HG03060 (cell line): ENCODE data around the gene SEPTIN7.

Experiments
- ATAC-seq: cut with Tn5 transposase; IDR thresholded peaks from one replicate; pipeline ENCODE4 v1.9.1; 2021; ENCODE audit warnings: low read depth, moderate number of reproducible peaks; ENCODE audit not compliant: unreplicated experiment

SEPTIN7 gene

DNA sequence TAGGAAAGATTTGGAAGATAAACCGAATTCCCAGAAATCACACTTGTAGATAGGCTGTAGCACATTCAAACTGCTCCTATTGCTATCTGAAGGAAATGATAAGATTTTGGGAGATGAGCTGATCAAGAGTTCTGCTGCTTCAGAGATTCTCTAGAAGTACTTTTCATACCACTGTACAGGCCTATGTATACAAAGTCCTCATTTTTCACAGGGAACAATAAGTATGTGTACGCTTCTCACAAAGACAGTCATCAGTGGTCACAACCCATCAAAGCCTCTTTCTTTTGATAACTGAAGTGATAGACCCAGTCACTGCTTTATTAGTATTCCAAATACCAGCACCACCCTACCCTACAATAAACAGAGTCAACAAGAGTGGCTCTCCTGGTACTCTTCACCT lies 15.6 kb upstream of the SEPTIN7 start:
- ATAC-seq, result no peak

DNA sequence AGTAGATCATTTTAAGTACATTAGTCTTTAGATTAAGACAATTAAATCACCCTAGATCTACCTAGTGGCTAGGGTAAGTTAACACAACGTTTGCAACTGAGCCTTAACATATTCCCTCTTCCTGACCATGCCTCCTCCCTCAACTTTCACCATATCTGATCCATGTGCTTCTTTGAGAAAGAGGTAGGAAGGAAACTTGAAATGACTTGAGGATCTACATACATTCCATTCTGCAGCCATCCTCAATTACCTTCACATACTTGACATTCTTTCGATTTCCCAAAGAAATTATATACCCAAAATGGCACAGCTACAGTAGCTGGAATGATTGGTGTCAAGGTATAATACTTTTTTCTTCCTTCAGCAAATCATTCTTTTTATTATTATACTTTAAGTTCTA lies 12.9 kb upstream of the SEPTIN7 start:
- no peak for ATAC-seq

DNA sequence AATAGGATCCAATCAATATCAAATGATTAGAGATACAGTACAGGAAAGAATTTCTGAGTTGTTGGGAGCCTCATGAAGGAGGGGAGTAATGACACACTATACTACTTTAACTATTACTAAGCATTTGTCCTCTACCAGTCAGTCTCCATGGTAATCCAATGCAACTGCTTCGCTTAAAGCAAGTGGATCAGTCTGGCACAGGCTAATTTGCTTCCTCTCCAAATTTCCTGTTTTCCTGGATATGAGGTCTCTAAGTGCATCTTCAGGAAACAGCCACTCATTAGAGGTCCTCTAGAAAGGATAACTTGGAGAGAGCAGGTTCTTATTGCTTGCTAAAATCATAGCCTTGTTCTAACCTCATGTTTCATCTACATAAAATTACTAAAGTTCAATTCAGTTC lies 8.4 kb upstream of the SEPTIN7 start:
- no peak for ATAC-seq

- no peak for ATAC-seq
These were observed 7.9 kb upstream of the SEPTIN7 start for GRCh38 chr7:35792873-35793489.

GRCh38 chr7:35797311-35797710 lies 3.5 kb upstream of the SEPTIN7 start:
- ATAC-seq, result no peak

DNA sequence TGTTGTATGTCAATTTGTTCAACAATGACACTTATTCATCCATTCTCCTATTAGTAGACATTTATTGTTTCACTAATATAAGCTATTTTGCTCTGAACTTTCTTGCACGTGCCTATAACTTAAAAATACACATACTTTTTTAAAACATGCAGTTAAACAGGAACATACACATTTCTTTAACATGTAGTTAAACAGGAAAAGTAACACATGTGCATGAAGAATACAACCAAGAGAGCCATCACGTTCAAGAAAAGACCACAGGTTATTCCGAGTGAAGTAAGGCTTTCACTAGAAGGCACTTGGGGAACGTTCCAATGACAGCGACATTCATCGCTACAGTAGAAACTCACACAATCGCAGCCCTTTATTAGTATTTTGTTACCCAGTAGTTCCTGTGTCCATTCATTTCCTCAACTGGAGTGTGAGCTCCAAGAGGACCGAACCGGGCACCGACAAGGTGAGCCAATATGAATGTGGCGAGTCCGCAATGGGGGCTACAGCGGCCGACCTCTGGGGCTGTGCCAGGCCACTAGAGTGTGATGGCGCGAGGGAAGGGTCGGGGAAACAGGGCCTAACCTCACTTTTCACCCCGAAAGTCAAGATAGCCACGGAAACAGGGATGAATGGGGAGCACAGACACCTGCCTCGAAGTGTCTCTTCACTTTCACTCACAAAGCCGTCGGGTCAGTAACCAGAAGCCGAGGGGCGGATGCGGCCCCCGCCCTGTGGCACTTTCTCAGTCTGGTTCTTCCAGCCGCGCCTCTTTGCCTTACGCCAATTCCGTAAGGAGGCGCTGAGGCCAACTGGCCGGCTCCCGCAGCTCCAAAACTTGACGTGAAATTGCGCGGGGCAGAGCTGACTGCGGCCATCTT lies 775 bp upstream of the SEPTIN7 start:
- ATAC-seq, result peak; percentile 31

DNA sequence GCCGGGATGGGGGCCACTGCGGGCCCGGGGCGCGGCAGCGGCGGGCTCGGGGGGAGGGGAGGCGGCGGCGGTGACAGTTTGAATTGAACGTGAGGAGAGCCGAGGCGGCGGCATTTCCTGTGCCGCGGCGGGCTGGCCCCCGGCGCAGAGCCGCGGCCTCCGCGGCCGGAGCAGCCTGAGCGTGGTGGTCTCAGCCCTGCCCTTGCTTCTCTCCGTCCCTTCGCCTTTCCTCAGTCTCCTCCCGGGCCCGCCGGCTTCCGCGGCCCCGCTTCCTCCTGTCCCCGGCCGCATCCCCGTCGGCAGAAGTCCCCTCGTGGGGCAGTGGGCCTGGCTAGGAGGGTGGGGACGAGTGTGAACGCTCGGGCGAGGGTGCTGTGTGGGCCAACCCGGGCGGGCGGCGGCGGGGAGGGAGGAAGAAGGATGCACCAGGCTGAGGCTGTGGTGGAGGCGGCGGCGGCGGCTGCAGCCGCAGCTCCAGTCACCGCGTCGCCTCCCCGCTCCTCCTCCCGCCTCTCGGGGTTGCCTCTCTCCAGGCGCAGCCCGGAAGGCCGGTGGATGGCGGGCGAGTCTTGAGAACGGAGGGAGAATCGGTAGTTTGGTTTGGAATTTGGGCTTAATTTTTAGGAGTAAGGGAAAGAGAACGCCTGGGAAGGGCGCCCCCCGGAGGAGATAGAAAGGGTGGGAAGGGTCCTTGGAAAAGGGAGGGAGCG lies 690 bp downstream of the SEPTIN7 start:
- ATAC-seq, result peak; percentile 9

GRCh38 chr7:35802102-35802466 lies 1.2 kb downstream of the SEPTIN7 start:
- ATAC-seq, result no peak

- ATAC-seq, result no peak
These were observed 1.8 kb downstream of the SEPTIN7 start for GRCh38 chr7:35802649-35803048.

DNA sequence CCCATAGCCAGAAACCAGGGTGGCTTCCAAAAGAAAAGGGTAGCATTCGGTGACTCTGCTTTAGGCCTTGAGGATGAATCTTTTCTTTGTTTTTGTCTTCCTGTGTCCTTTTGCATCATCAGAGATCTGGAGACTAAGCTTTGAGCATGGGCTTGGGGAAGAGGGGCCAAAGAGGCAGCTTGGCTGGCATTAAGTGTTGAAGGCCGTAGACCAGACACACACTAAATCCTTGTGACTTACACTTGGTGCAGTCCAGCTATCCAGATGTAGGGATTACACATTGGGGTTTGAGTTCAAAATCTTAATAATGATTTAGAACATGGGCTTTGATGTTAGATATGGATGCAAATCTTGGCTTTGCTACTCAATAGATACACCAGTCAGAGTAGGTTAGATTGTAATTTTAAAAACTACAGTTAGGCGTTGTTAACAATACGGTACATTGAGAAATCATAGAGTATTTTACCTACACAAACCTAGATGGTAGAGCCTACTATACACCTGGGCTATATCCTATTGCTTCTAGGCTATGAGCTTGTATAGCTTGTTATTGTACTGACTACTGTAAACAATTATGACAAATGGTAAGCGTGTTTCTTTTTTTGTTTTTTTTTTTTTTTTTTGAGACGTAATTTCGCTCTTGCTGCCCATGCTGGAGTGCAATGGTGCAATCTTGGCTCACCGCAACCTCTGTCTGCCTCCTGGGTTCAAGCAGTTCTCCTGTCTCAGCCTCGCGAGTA lies 3.5 kb downstream of the SEPTIN7 start:
- no peak for ATAC-seq

- no peak for ATAC-seq
These were observed 5.0 kb downstream of the SEPTIN7 start for GRCh38 chr7:35805876-35806275.

GRCh38 chr7:35816514-35816913 lies 15.7 kb downstream of the SEPTIN7 start:
- no peak for ATAC-seq

GRCh38 chr7:35817181-35817580 lies 16.3 kb downstream of the SEPTIN7 start:
- no peak for ATAC-seq

DNA sequence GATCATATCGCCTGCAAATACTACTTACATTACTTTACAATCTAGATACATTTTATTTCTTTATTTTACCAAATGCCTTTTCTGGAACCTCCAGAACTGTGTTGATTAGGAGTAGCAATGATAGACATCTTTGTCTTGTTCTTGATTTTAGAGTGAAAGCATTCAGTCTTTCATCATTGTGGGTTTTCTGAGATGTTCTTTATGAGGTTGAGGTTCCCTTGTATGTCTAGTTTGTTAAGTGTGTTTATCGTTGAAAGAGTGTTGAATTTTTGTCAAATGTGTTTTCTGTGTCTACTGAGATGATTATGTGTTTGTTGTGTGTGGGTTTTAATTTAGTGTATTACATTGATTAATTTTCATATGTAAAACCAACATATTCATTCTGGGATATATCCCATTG lies 17.1 kb downstream of the SEPTIN7 start:
- no peak for ATAC-seq

DNA sequence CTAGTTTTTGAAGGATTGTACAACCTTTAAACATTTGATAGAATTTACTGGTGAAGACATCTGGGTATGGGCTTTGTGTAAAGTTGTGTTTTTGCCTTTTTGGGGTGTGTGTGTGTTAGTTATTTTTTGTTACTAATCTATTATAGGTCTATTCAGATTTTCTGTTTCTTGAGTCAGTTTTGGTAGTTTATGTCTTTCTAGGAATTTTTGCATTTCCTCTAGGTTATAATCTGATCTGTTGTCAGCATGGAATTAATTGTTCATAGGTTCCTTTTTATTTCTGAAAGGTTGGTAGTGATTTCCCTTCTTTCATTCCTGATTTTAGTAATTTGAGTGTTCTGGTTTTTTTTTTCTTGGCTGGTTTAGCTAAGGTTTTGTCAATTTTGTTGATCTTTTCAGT lies 17.7 kb downstream of the SEPTIN7 start:
- no peak for ATAC-seq

GRCh38 chr7:35819310-35819709 lies 18.5 kb downstream of the SEPTIN7 start:
- no peak for ATAC-seq

DNA sequence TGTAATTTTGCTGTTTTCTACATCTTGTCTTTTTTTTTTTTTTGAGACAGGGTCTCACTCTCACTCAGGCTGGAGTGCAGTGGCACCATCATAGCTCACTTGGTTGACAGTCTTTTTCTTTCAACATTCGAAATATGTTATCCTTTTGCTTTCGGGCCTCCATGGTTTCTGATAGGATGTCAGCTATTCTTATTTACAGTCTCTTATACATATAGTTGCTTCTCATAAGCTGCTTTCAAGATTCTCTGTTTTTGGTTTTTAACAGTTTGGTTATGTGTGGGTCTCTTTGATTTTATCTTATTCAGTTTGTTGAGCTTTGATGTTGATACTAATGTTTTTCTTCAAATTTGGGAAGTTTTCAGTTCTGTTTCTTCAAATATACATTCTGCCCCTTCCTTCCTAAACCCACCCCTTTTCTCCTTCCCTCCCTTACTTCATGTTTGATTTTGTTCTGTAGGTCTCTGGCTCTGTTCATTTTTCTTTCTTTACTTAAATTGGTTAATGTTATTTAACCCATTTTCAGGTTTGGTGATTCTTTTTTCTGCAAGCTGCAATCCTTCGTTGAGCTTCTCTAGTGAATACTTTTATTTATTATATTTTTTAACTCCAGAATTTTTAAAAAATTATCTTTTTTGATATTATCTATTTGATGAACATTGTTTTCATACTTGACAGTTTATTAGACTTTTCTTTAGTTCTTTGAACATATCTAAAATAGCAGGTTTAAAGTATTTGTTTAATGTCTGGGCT lies 19.3 kb downstream of the SEPTIN7 start:
- ATAC-seq, result no peak

GRCh38 chr7:35820858-35821257 lies 20.0 kb downstream of the SEPTIN7 start:
- no peak for ATAC-seq

DNA sequence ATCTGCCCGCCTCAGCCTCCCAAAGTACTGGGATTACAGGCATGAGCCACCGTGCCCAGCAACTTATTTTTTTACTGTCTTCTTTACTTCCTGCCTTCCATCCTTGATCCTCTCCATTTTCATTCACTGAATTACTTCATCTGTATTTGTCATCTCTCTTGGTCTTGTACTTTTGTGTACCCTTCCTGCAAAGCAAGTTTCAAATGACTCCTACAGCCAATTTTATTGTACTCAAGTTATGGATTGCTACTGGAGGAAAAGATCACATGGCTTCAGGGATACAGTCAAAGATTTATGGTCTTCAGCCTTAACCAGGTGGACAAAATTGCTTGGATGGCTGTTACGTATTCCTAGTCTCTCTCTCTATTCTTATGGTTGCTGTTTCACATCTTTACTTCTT lies 22.6 kb downstream of the SEPTIN7 start:
- ATAC-seq, result no peak

- ATAC-seq, result no peak
These were observed 25.1 kb downstream of the SEPTIN7 start for GRCh38 chr7:35825974-35826373.
